ENCODE measurements around the gene CACNA2D2.
A peak's percentile ranks its signal among the peaks of the same experiment; 100 is the strongest.
"Not testable (repeated sequence)": the region's sequence is repeated elsewhere in the genome, so short reads cannot be mapped to it uniquely, and the experiment has no call there.

Gene CACNA2D2

DNA sequence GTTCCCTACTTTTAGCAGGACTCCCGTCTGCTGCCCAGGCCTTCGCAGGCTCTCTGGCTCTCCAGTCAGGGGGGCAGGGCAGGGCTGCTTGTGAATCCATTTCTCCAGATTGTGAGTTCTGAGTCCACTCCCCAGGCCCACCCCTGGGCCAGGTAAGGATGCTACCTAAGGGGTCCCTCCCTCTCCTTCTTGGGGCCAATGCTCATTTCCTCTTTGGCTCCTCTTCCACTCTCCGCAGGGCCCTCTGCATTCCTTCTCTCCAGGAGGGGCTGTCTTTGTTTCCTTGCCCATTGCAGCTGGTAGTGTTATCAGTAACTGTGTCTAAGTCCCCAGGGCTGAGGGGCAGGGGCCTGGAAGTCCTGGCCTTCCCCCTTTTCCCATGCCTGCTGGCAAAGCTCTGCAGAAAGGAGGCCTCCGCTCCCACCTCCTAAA is 13.0 kb upstream of the CACNA2D2 start:
- Mint-ChIP-seq H3K9me3 (ENCODE audit: low read depth) (no peaks in the 10 kb centered on the region), H3K27me3 (no peaks in the 10 kb centered on the region), H3K4me1 (ENCODE audit: low read depth) (peaks cover 13% of the 10 kb centered on the region), H3K36me3 (no peaks in the 10 kb centered on the region), H3K4me3 (no peak overlapping the region), H3K27ac (no peak overlapping the region)

DNA sequence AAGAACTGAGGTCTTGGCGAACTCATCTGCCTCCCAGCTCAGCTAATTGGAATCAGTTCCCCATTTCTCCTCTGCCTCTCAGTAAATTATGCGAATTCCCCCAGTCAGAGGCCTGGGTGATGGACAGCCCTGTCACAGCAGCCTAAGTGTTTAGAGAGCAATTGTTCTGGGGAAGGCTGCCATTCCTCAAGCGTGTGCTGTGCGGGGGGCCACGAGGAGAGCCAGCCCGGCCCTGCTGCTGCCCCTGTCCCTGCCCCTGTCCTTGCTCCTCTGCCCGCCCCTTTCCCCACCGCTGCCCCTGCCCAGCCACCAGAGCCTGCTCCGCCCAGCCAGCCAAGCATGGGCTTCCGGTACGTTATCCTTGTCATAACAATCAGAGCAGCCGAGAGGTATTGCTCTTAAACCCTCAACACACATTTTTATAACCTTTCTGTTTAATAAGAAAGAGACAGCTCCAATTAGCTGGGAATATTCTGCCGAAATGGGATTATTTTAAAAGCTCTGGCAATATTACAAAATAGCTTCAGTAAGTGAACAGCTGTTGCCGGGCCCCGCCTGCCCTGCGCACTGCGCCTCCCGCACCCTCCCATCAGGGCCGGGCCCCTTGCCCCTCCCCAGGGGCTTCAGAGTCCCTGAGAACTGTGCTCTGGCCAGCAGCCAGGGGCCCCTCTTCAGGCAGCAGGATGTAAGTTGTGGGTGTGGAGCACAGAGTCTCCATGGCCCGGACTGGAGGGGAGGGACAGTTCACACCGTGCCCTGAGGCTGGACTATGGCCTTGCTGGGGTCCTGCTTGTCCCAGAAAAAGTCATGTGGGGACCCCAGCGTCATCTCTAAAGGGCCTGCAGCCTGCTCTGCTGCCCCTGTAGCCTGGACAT is 12.4 kb upstream of the CACNA2D2 start:
- no peaks in the 10 kb centered on the region for H3K36me3 Mint-ChIP-seq
- H3K9me3 Mint-ChIP-seq (ENCODE audit: low read depth) = no peaks in the 10 kb centered on the region
- H3K4me1 Mint-ChIP-seq (ENCODE audit: low read depth) = peaks cover 13% of the 10 kb centered on the region
- H3K27me3 Mint-ChIP-seq = no peaks in the 10 kb centered on the region
- H3K27ac Mint-ChIP-seq = no peak overlapping the region
- H3K4me3 Mint-ChIP-seq = no peak overlapping the region

DNA sequence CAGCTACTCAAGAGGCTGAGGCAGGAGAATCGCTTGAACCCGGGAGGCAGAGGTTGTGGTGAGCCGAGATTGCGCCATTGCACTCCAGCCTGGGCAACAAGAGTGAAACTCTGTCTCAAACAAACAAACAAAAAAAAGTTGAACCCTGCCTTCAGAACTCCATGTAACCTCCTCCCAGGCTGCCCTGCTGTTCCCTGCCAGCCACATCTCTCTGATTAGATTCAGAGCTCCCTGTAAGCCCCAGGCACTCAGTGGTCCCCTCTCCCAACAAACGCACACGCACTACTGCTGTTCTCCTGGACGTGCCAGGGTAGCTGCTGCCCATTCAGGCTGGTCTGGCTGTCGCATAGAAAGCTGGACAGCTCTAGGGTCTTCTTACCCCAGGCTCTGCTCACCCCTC is 9.5 kb upstream of the CACNA2D2 start:
- H3K27ac Mint-ChIP-seq; H3K4me1 Mint-ChIP-seq (ENCODE audit: low read depth); H3K27me3 Mint-ChIP-seq; H3K4me3 Mint-ChIP-seq; H3K36me3 Mint-ChIP-seq; H3K9me3 Mint-ChIP-seq (ENCODE audit: low read depth): not testable (repeated sequence)

DNA sequence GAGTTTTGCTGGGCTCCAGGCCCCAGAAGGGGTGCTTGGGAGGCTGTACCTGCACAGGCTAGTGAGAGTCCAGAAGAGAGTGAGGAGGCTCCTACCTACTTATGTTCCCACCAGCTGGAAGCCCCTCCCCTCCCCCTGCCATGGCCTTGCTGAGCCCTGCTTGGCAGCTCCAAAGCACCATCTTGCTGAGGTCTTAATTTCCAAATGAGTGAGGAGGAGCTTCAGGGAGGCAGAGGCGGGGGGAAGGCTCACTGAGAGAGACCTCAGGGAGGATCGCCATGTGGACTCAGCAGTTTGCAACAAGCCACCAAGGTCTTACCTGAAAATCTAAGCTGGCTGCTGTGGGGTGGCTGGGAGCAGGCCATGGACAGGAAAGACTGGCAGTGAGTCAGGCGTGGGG is 8.7 kb upstream of the CACNA2D2 start:
- H3K36me3 Mint-ChIP-seq = no peaks in the 10 kb centered on the region
- no peaks in the 10 kb centered on the region for H3K9me3 Mint-ChIP-seq (ENCODE audit: low read depth)
- no peaks in the 10 kb centered on the region for H3K27me3 Mint-ChIP-seq
- peaks cover 7% of the 10 kb centered on the region for H3K4me1 Mint-ChIP-seq (ENCODE audit: low read depth)
- H3K4me3 Mint-ChIP-seq = no peak overlapping the region
- H3K27ac Mint-ChIP-seq = no peak overlapping the region

DNA sequence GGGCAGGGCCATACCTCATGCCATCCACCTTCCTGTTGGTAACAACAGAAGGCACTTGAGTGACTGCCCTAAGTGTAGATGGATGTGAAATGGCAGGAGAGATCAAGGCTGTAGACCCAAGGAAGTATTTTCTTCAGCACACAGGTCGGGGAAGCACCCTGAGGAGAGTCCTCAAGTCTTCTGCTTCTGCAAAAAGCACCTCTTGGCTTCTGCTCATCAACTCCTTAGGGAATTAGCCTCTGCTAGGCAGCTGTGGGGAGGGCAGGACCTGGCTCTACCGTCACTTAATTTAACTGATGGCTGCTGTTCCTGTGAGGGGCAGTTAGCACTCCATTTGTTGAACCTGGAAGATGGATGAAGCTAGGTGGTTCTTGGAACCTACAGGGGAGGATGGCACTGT is 6.9 kb upstream of the CACNA2D2 start:
- Mint-ChIP-seq H3K27me3 (no peaks in the 10 kb centered on the region), H3K36me3 (no peaks in the 10 kb centered on the region), H3K9me3 (ENCODE audit: low read depth) (no peaks in the 10 kb centered on the region), H3K4me1 (ENCODE audit: low read depth) (no peaks in the 10 kb centered on the region), H3K4me3 (no peak overlapping the region), H3K27ac (no peak overlapping the region)

DNA sequence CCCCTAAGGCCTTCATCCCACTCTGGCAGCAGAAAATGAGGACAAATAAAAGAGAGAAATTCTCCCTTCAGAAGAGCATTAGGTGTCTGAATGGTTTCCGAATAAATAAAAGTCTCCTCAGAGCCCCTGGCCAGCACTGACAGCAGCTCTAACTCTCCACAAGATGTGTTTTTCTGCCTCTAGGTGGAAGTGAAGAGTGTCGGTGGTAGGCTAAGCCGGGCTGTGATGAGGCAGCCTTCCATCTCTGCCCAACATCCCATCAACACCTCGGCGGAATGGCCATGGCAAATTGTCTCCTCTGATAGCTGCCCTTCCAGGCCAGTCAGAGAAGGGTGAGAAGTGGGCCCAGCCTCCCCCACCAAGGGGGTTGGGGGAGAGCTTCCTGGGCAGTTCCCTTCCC is 6.3 kb upstream of the CACNA2D2 start:
- H3K27ac Mint-ChIP-seq = no peak overlapping the region
- no peaks in the 10 kb centered on the region for H3K4me1 Mint-ChIP-seq (ENCODE audit: low read depth)
- no peaks in the 10 kb centered on the region for H3K9me3 Mint-ChIP-seq (ENCODE audit: low read depth)
- no peak overlapping the region for H3K4me3 Mint-ChIP-seq
- H3K27me3 Mint-ChIP-seq = no peaks in the 10 kb centered on the region
- H3K36me3 Mint-ChIP-seq = no peaks in the 10 kb centered on the region

DNA sequence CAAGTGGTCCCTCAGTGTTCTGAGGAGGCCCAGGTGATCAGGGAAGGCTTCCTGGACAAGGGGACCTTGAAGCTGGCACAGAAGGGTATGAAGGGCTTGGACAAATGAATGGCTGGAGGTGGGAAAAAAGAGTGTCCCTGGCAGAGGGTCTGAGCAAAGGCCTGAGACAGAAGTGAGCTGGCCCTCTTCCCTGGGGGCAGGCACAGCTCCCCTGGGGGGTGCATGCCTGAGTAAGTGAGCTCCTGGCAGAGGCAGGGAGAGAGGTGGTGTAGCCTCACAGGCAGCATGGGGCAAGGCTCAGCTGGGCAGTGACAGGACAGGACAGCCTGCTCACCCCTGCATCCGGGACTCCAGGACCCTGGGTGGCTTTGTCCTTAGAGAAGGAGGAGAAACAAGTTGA is 5.4 kb upstream of the CACNA2D2 start:
- H3K9me3 Mint-ChIP-seq (ENCODE audit: low read depth) = no peaks in the 10 kb centered on the region
- H3K27ac Mint-ChIP-seq = no peak overlapping the region
- no peak overlapping the region for H3K4me3 Mint-ChIP-seq
- H3K36me3 Mint-ChIP-seq = no peaks in the 10 kb centered on the region
- no peaks in the 10 kb centered on the region for H3K4me1 Mint-ChIP-seq (ENCODE audit: low read depth)
- no peaks in the 10 kb centered on the region for H3K27me3 Mint-ChIP-seq

DNA sequence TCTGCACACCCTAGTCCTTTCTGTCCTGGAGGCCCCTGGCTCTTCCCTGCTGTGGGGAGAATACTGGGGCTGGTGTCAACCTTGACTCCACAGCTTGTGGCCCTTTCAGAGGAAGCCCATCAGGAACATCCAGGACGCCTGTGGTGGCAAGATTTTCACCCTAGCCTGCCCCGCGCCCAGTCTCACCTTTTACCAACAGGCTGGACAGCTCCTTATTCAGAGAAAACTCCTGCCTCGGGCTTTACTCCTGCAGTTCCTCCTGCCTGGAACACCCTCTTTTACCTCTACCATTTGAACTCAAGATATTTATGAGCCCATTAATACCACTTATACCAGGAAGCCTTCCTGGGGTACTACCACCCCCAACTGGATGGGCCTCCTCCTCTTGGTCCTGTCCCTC is 2.7 kb upstream of the CACNA2D2 start:
- Mint-ChIP-seq H3K36me3 (no peaks in the 10 kb centered on the region), H3K4me1 (ENCODE audit: low read depth) (peaks cover 9% of the 10 kb centered on the region), H3K27ac (no peak overlapping the region), H3K4me3 (no peak overlapping the region), H3K27me3 (peaks cover 2% of the 10 kb centered on the region), H3K9me3 (ENCODE audit: low read depth) (no peaks in the 10 kb centered on the region)

DNA sequence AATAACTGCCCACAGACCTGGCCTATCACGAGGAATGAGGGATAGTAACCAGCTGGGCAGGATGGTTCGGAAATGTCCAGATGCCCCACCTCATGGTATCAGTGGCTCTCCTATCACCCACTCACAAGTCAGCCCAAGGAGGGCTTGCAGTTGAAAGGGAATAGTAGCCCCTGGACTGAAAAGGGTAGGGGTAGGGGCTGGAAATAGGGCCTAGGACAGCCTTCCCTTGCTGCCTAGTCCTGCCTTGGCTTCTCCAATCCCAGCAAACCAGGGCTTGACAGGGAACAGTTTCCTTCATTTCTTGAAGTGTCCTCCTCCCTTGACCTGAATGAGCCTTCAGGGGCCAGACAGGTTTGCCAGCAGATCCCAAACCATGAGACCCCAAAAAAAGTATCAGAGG is 1.2 kb upstream of the CACNA2D2 start:
- H3K4me1 Mint-ChIP-seq (ENCODE audit: low read depth) = peaks cover 9% of the 10 kb centered on the region
- H3K36me3 Mint-ChIP-seq = no peaks in the 10 kb centered on the region
- H3K27ac Mint-ChIP-seq = no peak overlapping the region
- H3K4me3 Mint-ChIP-seq = peak overlapping the region; percentile 70
- H3K27me3 Mint-ChIP-seq = peaks cover 2% of the 10 kb centered on the region
- H3K9me3 Mint-ChIP-seq (ENCODE audit: low read depth) = no peaks in the 10 kb centered on the region

DNA sequence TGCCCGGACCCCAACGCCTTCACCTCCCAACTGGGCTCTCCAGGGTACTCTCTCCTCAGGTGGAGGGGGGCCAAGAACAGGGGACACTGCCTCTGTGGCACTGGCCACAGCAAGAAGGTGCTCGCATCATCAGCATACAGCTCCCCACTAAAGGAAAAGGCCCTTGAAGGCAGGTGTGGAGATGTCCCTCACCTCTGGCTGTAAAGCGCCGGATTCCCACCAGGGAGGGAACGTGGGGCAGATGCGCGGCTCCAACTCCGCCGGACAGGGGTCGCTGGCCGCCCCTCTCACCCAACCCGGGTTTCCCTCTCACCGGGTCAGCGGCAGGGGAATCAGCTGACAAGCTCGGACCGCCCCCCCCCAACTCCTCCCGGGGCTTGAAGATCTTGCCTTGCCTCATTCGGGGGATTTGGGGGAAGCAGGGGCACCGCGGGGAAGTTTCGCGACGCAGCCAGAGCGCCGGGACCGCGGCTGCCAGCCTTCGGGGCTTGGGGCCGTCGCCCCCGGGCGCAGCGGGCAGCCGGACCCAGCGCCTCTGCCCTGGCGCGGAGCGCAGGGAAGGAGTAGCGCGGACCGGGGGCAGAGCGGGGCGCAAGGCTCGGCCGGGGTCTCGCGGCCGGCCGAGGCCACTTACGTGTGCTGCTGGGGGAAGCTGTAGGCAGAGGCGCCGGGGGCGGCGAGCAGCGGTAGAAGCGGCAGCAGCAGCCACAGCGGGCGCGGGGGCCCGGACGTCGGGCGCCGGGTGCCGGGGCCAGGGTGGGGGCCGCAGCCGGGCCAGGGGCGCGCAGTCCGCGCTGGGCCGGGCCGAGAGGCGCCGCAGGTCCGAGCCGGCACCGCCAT is 630 bp downstream of the CACNA2D2 start:
- Mint-ChIP-seq H3K4me3 (peak overlapping the region; percentile 78), H3K4me1 (ENCODE audit: low read depth) (peaks cover 9% of the 10 kb centered on the region), H3K27me3 (peaks cover 2% of the 10 kb centered on the region), H3K9me3 (ENCODE audit: low read depth) (no peaks in the 10 kb centered on the region), H3K36me3 (no peaks in the 10 kb centered on the region), H3K27ac (no peak overlapping the region)

DNA sequence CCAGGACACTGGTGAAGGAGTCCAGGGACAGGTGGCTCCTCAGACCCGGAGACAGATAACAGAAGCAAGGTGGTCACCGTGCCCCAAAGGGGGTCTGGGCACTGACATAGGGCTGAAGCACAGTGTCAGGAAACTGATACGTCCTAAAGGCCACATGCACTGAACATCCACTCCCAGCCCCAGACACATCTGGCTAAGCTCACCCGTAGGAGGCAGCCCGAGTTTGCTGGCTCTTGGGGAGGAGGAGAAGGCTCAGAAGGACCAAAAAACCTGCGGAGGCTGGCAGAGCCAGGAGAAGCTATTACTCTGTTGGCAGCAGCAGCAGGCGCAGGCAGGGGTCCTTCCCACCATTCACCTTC is 1.2 kb downstream of the CACNA2D2 start:
- peaks cover 9% of the 10 kb centered on the region for H3K4me1 Mint-ChIP-seq (ENCODE audit: low read depth)
- H3K4me3 Mint-ChIP-seq = peak overlapping the region; percentile 78
- H3K27ac Mint-ChIP-seq = no peak overlapping the region
- no peaks in the 10 kb centered on the region for H3K36me3 Mint-ChIP-seq
- H3K9me3 Mint-ChIP-seq (ENCODE audit: low read depth) = no peaks in the 10 kb centered on the region
- H3K27me3 Mint-ChIP-seq = peaks cover 2% of the 10 kb centered on the region

DNA sequence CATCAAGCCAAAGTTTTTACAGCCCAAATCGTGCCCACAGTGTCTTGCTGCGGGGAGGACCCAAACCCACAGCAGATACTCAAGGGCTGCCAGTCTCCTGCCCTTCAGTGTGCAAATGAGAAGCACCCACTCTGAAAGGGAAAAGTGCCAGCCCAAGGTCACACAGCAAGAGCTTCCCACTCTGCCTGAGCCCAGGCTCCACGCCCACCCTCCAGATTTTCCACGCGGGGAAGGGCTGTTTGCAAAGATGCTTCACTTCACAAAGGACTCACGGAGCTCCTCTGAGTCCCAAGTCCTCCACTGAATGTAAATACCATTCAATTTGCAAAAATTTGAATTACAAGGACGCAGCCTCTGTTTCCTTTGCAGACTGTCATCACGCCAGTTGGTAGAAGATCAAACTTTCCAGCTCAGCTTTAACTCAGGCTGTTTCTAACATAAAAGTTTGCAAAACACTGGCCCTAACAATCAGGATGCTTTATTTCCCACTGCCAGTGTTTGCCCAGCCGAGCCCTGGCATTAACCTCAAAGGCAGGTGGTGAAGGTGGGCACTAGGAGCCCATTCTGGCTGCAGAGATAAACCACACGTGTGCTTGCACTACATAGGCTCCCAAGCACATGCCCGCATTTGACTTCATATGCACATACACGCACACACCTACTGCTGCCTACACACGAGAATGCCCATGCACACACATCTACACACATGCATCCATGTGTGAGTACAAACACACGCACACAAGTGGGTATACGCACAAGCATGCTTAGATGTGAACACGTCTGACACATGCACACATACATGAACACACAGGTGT is 7.6 kb downstream of the CACNA2D2 start:
- Mint-ChIP-seq H3K27ac (no peak overlapping the region), H3K4me3 (no peak overlapping the region), H3K9me3 (ENCODE audit: low read depth) (no peaks in the 10 kb centered on the region), H3K4me1 (ENCODE audit: low read depth) (peaks cover 10% of the 10 kb centered on the region), H3K36me3 (no peaks in the 10 kb centered on the region), H3K27me3 (no peaks in the 10 kb centered on the region)

DNA sequence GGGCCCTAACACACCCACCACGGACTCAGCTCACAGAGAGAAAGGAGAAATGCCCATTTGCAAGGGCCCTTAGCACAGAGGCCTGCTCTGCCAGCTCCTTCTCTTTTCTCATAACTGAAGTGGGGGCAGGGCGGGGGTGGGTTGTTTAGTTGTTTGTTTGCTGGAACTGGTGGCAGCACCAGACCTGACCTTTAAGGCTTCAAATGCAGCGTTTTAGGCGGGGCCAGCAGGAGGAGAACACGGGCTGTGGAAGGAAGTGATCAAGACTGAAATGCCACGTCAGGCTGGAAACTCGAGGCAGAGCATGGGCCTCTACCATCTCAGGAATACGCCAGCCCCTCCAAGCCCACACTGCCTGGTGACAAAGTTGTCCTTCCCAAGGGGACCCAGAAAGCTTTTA is 9.3 kb downstream of the CACNA2D2 start:
- no peaks in the 10 kb centered on the region for H3K36me3 Mint-ChIP-seq
- no peak overlapping the region for H3K27ac Mint-ChIP-seq
- no peak overlapping the region for H3K4me3 Mint-ChIP-seq
- peaks cover 10% of the 10 kb centered on the region for H3K4me1 Mint-ChIP-seq (ENCODE audit: low read depth)
- H3K27me3 Mint-ChIP-seq = no peaks in the 10 kb centered on the region
- no peaks in the 10 kb centered on the region for H3K9me3 Mint-ChIP-seq (ENCODE audit: low read depth)

DNA sequence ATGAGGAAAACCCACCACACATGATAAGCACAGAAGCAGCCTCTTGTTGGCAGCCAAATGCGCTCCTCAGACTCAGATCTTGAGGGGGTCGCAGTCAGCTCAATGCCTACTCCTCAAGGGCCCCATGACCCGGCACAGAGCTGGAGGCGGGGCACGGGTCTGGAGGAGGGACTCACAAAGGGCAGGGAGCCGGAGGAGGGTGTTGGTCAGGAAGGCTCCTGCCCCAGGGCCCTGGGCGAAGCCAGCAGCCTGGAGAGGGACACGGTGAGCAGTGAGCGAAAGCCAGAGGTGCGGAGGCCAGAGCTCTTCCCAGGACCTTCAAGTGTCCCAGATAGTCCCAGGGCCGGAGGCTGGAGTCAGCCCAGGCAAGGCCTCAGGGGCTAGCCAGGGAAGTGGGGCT is 9.8 kb downstream of the CACNA2D2 start:
- Mint-ChIP-seq H3K27me3 (no peaks in the 10 kb centered on the region), H3K4me1 (ENCODE audit: low read depth) (peaks cover 10% of the 10 kb centered on the region), H3K4me3 (no peak overlapping the region), H3K9me3 (ENCODE audit: low read depth) (no peaks in the 10 kb centered on the region), H3K36me3 (no peaks in the 10 kb centered on the region), H3K27ac (no peak overlapping the region)

DNA sequence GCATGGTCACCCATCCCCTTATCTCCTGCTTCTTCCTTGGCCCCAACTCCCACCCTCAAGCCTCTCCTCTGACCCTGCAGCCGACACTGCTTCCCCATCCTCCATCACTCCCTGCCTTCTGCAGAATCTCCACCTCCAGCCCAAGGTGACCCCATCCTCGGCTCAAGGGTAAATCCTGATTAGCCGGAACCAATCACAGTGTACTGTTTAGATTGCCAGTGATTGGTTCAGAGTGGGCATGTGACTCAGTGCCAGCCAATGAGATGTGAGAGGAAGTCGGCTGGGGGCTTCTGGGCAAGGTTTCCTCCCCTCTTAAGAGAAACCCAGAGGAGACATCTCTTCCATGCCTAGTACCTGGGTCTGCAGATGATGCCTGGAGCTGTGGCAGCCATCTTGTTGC is 10.3 kb downstream of the CACNA2D2 start:
- Mint-ChIP-seq H3K27me3 (no peaks in the 10 kb centered on the region), H3K4me3 (no peak overlapping the region), H3K4me1 (ENCODE audit: low read depth) (peaks cover 10% of the 10 kb centered on the region), H3K36me3 (no peaks in the 10 kb centered on the region), H3K27ac (no peak overlapping the region), H3K9me3 (ENCODE audit: low read depth) (no peaks in the 10 kb centered on the region)

Measured in activated naive CD8-positive, alpha-beta T cell (primary cell).